Measurements from ENCODE around the gene PERP. TPM values are rescaled to one million over a fixed set of nuclear protein-coding genes. Genes with fewer than 3 reads are reported as not detected.

PERP gene
- total RNA-seq, 1 experiment from 2014 or later = 85.9 TPM

- Histone ChIP-seq H4K20me1 (ENCODE audit: insufficient read depth) (no peaks in the 10 kb centered on the region), H2AFZ (ENCODE audit: low read depth, low read length, poor library complexity, severe bottlenecking) (no peak overlapping the region), H3K79me2 (ENCODE audit: insufficient read depth, low read length) (peaks cover 13% of the 10 kb centered on the region), H3K4me2 (ENCODE audit: low read length) (no peak overlapping the region), H3K4me3 (replicated peaks in 1 of 2; ENCODE audit: low read depth in 1 of 2, low read length in 2 of 2) (no peak overlapping the region), H3K9ac (ENCODE audit: low read length) (no peak overlapping the region), H3K9me3 (ENCODE audit: control insufficient read depth in 1 of 2, insufficient read depth in 1 of 2, low read depth in 1 of 2, low read length in 2 of 2) (no peaks in the 10 kb centered on the region), H3K27me3 (ENCODE audit: insufficient read depth, low read length) (no peaks in the 10 kb centered on the region), H3K4me1 (ENCODE audit: control insufficient read depth in 1 of 2, insufficient read depth in 2 of 2, low read length in 2 of 2) (peaks cover 27 to 29% of the 10 kb centered on the region in 2 experiments), H3K36me3 (ENCODE audit: control insufficient read depth in 1 of 2, insufficient read depth in 2 of 2, low read length in 2 of 2) (peaks cover 2 to 26% of the 10 kb centered on the region in 2 experiments), H3K9me2 (ENCODE audit: insufficient read depth) (no peaks in the 10 kb centered on the region), H3K27ac (ENCODE audit: low read depth, low read length) (no peak overlapping the region)
- ATAC-seq = no peak
- TF ChIP-seq ZFX (IDR thresholded peaks at IDR 0.05) (no peak), MAX (IDR thresholded peaks at IDR 0.05) (no peak), SP1 (IDR thresholded peaks at IDR 0.05; ENCODE audit: low read depth) (no peak), CEBPB (IDR thresholded peaks at IDR 0.05; ENCODE audit: low read depth) (no peak), POLR2A (IDR thresholded peaks at IDR 0.05; ENCODE audit: borderline replicate concordance, extremely low read depth, insufficient read depth, insufficient read length) (no peak)
- BruUV-seq (replicated peaks) = no TSS peak
- ChIA-PET RAD21 (ENCODE audit: low non-redundant PET in 1 of 2, low total read pairs in 2 of 2, uncharacterized antibody in 2 of 2, unreplicated experiment in 2 of 2) (no interaction called here), POLR2A (no interaction called here), CTCF (no interaction called here)
- intact Hi-C loops (cut with micrococcal nuclease) = no loop called here
- no peak for DNase-seq (ENCODE audit: low read depth, low spot score)
These were observed 14.5 kb downstream of the PERP start for GRCh38 chr6:138092686-138093085.

- DNase-seq (ENCODE audit: low read depth, low spot score) = no peak
- no peak overlapping the region for H3K9ac ChIP-seq (ENCODE audit: low read length)
These were observed 17.9 kb downstream of the PERP start for GRCh38 chr6:138089325-138089724.

More at GRCh38 chr6:138089325-138089724, 17.9 kb downstream of the PERP start:
- peak overlapping the region; percentile 80 for H3K4me2 ChIP-seq (ENCODE audit: low read length)
- CTCF ChIA-PET = no interaction called here
- H3K4me1 ChIP-seq (ENCODE audit: control insufficient read depth in 1 of 2, insufficient read depth in 2 of 2, low read length in 2 of 2) = peaks cover 44 to 51% of the 10 kb centered on the region in 2 experiments
- intact Hi-C loops (cut with micrococcal nuclease) = loop anchor here (5.0 kb wide), 1 partner anchor 82 kb away; no protein-coding TSS in a partner anchor
- H2AFZ ChIP-seq (ENCODE audit: low read depth, low read length, poor library complexity, severe bottlenecking) = no peak overlapping the region
- ATAC-seq = no peak
- BruUV-seq (replicated peaks) = no TSS peak
- no peaks in the 10 kb centered on the region for H3K79me2 ChIP-seq (ENCODE audit: insufficient read depth, low read length)
- no peak overlapping the region for H3K4me3 ChIP-seq (replicated peaks in 1 of 2; ENCODE audit: low read depth in 1 of 2, low read length in 2 of 2)
- RAD21 ChIA-PET (ENCODE audit: low non-redundant PET in 1 of 2, low total read pairs in 2 of 2, uncharacterized antibody in 2 of 2, unreplicated experiment in 2 of 2) = no interaction called here
- H3K9me2 ChIP-seq (ENCODE audit: insufficient read depth) = no peaks in the 10 kb centered on the region
- no peaks in the 10 kb centered on the region for H3K27me3 ChIP-seq (ENCODE audit: insufficient read depth, low read length)
- peaks cover 2 to 12% of the 10 kb centered on the region in 2 experiments; a peak in 3 of 4 replicates for H3K36me3 ChIP-seq (ENCODE audit: control insufficient read depth in 1 of 2, insufficient read depth in 2 of 2, low read length in 2 of 2)
- POLR2A ChIA-PET = no interaction called here
- peak overlapping the region; percentile 83 for H3K27ac ChIP-seq (ENCODE audit: low read depth, low read length)
- no peaks in the 10 kb centered on the region for H4K20me1 ChIP-seq (ENCODE audit: insufficient read depth)
- no peak for TF ChIP-seq YY1 (IDR thresholded peaks at IDR 0.05; ENCODE audit: extremely low read depth, insufficient replicate concordance, low read depth, low read length)
- no peak for TF ChIP-seq SP1 (IDR thresholded peaks at IDR 0.05; ENCODE audit: low read depth)
- no peak for TF ChIP-seq EZH2 (IDR thresholded peaks at IDR 0.05)
- no peak for TF ChIP-seq ZNF274 (IDR thresholded peaks at IDR 0.05; ENCODE audit: low read depth, low read length)
- no peaks in the 10 kb centered on the region for H3K9me3 ChIP-seq (ENCODE audit: control insufficient read depth in 1 of 2, insufficient read depth in 1 of 2, low read depth in 1 of 2, low read length in 2 of 2)

Data from HCT116 (cell line).